ENCODE data around the gene KCNA5. TPM values are rescaled to one million over a fixed set of nuclear protein-coding genes. Genes with fewer than 3 reads are reported as not detected.

KCNA5 gene
- total and polyA plus RNA-seq, 7 donors, result 0.45 to 20.2 (median 2.5) TPM; not detected in 1

DNA sequence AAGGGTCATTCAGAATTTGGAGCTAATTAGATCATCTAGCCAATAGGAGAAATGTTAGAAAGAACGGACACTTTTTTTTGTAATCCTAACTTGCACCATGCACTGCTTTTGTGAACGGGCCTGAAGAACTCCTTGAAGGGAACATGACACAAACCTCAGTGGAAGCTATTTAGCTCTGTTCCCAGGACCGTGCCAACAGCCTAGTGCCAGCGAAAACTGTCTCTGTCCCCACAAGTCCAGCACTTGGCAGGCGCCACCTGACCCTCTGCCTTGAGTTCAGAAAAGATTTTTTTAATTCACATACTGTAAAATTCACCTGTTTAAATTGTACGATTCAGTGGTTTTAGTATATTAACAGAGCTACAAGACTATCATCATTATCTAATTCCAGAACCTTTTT lies 31.3 kb upstream of the KCNA5 start:
- Histone ChIP-seq H3K4me1 (peaks cover 0 to 3% (median 0%) of the 10 kb centered on the region in 4 donors), H3K36me3 (no peaks in the 10 kb centered on the region), H3K27ac (no peak overlapping the region), H3K9me3 (no peaks in the 10 kb centered on the region), H3K27me3 (no peaks in the 10 kb centered on the region), H3K4me3 (no peak overlapping the region)
- WGBS, 2 donors, result 84 to 89% methylated on average over 6 of the region's 6 CpGs
- intact Hi-C loops (cut with DNase I), result no loop called here
- no peak for DNase-seq
- TF ChIP-seq POLR2AphosphoS5 (IDR thresholded peaks at IDR 0.05) (no peak), EP300 (IDR thresholded peaks at IDR 0.05) (no peak), POLR2A (IDR thresholded peaks at IDR 0.05) (no peak)
- TF ChIP-seq, protein P1, sequence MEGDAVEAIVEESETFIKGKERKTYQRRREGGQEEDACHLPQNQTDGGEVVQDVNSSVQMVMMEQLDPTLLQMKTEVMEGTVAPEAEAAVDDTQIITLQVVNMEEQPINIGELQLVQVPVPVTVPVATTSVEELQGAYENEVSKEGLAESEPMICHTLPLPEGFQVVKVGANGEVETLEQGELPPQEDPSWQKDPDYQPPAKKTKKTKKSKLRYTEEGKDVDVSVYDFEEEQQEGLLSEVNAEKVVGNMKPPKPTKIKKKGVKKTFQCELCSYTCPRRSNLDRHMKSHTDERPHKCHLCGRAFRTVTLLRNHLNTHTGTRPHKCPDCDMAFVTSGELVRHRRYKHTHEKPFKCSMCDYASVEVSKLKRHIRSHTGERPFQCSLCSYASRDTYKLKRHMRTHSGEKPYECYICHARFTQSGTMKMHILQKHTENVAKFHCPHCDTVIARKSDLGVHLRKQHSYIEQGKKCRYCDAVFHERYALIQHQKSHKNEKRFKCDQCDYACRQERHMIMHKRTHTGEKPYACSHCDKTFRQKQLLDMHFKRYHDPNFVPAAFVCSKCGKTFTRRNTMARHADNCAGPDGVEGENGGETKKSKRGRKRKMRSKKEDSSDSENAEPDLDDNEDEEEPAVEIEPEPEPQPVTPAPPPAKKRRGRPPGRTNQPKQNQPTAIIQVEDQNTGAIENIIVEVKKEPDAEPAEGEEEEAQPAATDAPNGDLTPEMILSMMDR (IDR thresholded peaks at IDR 0.05), result no peak

DNA sequence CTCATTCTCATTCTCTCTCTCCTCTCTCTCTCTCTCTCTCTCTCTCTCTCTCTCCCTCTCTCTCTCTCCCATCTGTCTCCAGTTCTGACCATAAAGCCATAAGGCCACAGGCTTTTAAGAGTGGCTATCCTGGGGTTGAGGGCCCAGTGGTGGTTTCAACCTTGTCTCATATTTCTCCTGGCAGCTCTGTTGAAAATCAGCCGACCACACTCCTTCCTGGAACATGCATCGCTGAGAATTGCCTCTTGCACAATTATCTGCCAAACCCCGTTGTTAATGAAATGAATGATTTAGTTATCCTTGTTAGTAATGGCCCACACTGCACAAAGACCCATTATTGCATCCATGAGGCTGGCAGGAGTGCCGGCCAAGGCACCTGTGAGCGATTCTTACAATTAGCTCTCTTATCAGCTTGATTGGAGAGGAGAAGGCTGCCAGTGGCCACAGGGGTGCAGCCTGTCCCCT lies 30.4 kb upstream of the KCNA5 start:
- Histone ChIP-seq H3K4me1 (peaks cover 0 to 3% (median 0%) of the 10 kb centered on the region in 4 donors), H3K27ac (no peak overlapping the region), H3K4me3 (no peak overlapping the region), H3K36me3 (no peaks in the 10 kb centered on the region), H3K9me3 (no peaks in the 10 kb centered on the region), H3K27me3 (no peaks in the 10 kb centered on the region)
- intact Hi-C loops (cut with DNase I), result no loop called here
- no peak for DNase-seq
- 57 to 73% methylated on average over 5 of the region's 5 CpGs for WGBS, 2 donors
- TF ChIP-seq, protein P1 (IDR thresholded peaks at IDR 0.05), result no peak
- TF ChIP-seq POLR2A (IDR thresholded peaks at IDR 0.05) (no peak), EP300 (IDR thresholded peaks at IDR 0.05) (no peak), POLR2AphosphoS5 (IDR thresholded peaks at IDR 0.05) (no peak)

DNA sequence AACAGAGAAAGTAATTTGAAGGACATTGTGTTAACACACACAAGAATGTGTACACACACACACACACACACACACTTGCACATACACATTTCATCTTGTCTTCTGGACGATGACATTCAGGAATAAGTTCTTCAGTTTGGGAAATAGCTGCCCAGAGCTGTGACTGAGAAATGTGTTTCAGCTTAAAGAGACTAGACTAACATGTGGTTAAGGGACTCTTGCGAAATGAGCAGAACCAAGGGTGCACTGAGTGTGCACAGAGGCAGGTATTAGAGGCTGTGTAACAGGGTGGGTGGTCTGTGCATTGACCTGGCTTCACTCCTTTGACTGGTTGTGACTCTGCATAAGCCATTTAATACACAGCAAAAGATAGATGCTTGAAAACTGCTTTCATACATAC lies 29.4 kb upstream of the KCNA5 start:
- no peaks in the 10 kb centered on the region for H3K9me3 ChIP-seq
- H3K36me3 ChIP-seq, result no peaks in the 10 kb centered on the region
- no peaks in the 10 kb centered on the region for H3K27me3 ChIP-seq
- no peak overlapping the region for H3K4me3 ChIP-seq
- DNase-seq, result no peak
- intact Hi-C loops (cut with DNase I), result no loop called here
- peaks cover 0 to 3% (median 0%) of the 10 kb centered on the region in 4 donors for H3K4me1 ChIP-seq
- 78 to 80% methylated on average over 2 of the region's 2 CpGs for WGBS, 2 donors
- no peak overlapping the region for H3K27ac ChIP-seq
- TF ChIP-seq EP300 (IDR thresholded peaks at IDR 0.05) (no peak), POLR2AphosphoS5 (IDR thresholded peaks at IDR 0.05) (no peak), POLR2A (IDR thresholded peaks at IDR 0.05) (no peak)
- TF ChIP-seq, protein P1 (IDR thresholded peaks at IDR 0.05), result no peak

DNA sequence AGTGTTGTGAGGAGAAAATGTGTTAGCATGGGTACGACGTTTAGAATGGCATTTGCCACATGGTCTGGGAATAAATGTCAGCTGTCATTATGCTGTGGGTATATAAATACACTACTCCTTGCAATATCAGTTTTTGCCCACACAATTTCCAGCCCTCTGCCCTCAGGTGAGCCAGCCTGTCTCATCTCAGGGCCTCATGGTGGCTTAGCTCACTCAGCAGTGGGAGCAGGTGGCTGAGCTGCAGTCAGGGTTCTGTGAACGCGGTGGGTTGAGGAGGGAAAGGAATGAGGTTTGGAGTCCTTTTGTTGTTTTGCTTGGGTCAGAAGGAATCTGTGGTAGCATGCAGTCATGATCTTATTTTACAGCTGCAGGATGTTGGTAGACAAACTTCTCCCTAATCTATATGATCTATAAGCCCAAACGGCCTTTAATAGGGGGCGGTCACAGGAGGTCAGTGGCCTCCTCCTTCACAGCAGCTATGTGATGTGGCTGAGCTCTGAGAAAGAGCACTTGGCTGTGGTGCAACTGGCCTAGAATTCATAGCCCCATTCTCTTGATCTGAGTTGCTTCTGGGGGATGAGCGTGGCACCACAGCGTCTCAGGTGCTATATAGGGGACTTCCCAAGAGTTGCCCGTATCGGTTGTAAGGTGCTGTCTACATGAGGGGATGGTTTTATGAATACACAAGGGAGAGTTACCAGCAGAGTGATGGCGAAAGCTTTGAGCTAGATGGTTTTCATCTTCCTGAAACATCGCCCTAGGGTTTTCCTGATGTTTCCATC lies 27.8 kb upstream of the KCNA5 start:
- WGBS, 2 donors, result 77 to 86% methylated on average over 12 of the region's 12 CpGs
- H3K4me1 ChIP-seq, result peaks cover 0 to 3% (median 0%) of the 10 kb centered on the region in 4 donors
- no peaks in the 10 kb centered on the region for H3K9me3 ChIP-seq
- TF ChIP-seq EP300 (IDR thresholded peaks at IDR 0.05) (no peak), POLR2AphosphoS5 (IDR thresholded peaks at IDR 0.05) (no peak), POLR2A (IDR thresholded peaks at IDR 0.05) (no peak)
- TF ChIP-seq, protein P1 (IDR thresholded peaks at IDR 0.05), result no peak
- no peak for DNase-seq
- H3K36me3 ChIP-seq, result no peaks in the 10 kb centered on the region
- H3K4me3 ChIP-seq, result no peak overlapping the region
- intact Hi-C loops (cut with DNase I), result no loop called here
- no peaks in the 10 kb centered on the region for H3K27me3 ChIP-seq
- H3K27ac ChIP-seq, result no peak overlapping the region
